ENCODE data around the gene DNER.

- TF ChIP-seq, protein P1, sequence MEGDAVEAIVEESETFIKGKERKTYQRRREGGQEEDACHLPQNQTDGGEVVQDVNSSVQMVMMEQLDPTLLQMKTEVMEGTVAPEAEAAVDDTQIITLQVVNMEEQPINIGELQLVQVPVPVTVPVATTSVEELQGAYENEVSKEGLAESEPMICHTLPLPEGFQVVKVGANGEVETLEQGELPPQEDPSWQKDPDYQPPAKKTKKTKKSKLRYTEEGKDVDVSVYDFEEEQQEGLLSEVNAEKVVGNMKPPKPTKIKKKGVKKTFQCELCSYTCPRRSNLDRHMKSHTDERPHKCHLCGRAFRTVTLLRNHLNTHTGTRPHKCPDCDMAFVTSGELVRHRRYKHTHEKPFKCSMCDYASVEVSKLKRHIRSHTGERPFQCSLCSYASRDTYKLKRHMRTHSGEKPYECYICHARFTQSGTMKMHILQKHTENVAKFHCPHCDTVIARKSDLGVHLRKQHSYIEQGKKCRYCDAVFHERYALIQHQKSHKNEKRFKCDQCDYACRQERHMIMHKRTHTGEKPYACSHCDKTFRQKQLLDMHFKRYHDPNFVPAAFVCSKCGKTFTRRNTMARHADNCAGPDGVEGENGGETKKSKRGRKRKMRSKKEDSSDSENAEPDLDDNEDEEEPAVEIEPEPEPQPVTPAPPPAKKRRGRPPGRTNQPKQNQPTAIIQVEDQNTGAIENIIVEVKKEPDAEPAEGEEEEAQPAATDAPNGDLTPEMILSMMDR (IDR thresholded peaks at IDR 0.05): no peak
- TF ChIP-seq POLR2A (IDR thresholded peaks at IDR 0.05): no peak
These were observed 259.3 kb downstream of the DNER start for GRCh38 chr2:229454934-229455631.
